GM18526 (cell line): Measurements from ENCODE around the gene R3HDM2.

Source experiments
- POLR2A ChIP-seq: IDR thresholded peaks from 3 replicates; pipeline ENCODE4 v1.6.1; 2011; ENCODE audit not compliant: insufficient read length; ENCODE audit errors: extremely low read depth

The R3HDM2 gene

GRCh38 chr12:57238854-57239554 lies 191.8 kb downstream of the R3HDM2 start:
- peak; percentile 20 for TF ChIP-seq POLR2A

GRCh38 chr12:57237932-57238853 lies 192.7 kb downstream of the R3HDM2 start:
- TF ChIP-seq POLR2A = no peak

GRCh38 chr12:57237596-57237931 lies 193.3 kb downstream of the R3HDM2 start:
- TF ChIP-seq POLR2A = no peak

- TF ChIP-seq POLR2A = no peak
Observed at GRCh38 chr12:57236925-57237595, 193.8 kb downstream of the R3HDM2 start.

- no peak for TF ChIP-seq POLR2A
Observed at GRCh38 chr12:57236201-57236924, 194.5 kb downstream of the R3HDM2 start.

GRCh38 chr12:57235728-57236131 lies 195.1 kb downstream of the R3HDM2 start:
- TF ChIP-seq POLR2A = no peak

- no peak for TF ChIP-seq POLR2A
Observed at GRCh38 chr12:57235017-57235727, 195.7 kb downstream of the R3HDM2 start.

- TF ChIP-seq POLR2A = no peak
Observed at GRCh38 chr12:57234571-57235016, 196.2 kb downstream of the R3HDM2 start.

GRCh38 chr12:57234233-57234570 lies 196.6 kb downstream of the R3HDM2 start:
- no peak for TF ChIP-seq POLR2A

GRCh38 chr12:57233357-57234232 lies 197.2 kb downstream of the R3HDM2 start:
- no peak for TF ChIP-seq POLR2A

GRCh38 chr12:57232156-57232756 lies 198.6 kb downstream of the R3HDM2 start:
- no peak for TF ChIP-seq POLR2A

GRCh38 chr12:57231276-57232021 lies 199.4 kb downstream of the R3HDM2 start:
- TF ChIP-seq POLR2A = no peak

GRCh38 chr12:57230381-57231155 lies 200.3 kb downstream of the R3HDM2 start:
- no peak for TF ChIP-seq POLR2A
